Putamen (tissue), 1 donor: ENCODE data around the gene TELO2.

Experiments
- DNase-seq: peaks from one replicate; pipeline ENCODE4 v3.0.0-alpha.2; 2016; ENCODE audit warnings: low spot score

The TELO2 gene

GRCh38 chr16:1556254-1556653 is 63.1 kb downstream of the TELO2 start:
- DNase-seq = no peak

- DNase-seq = no peak
Measured at GRCh38 chr16:1557074-1557473, 63.9 kb downstream of the TELO2 start.

GRCh38 chr16:1557576-1557975 is 64.4 kb downstream of the TELO2 start:
- no peak for DNase-seq

DNA sequence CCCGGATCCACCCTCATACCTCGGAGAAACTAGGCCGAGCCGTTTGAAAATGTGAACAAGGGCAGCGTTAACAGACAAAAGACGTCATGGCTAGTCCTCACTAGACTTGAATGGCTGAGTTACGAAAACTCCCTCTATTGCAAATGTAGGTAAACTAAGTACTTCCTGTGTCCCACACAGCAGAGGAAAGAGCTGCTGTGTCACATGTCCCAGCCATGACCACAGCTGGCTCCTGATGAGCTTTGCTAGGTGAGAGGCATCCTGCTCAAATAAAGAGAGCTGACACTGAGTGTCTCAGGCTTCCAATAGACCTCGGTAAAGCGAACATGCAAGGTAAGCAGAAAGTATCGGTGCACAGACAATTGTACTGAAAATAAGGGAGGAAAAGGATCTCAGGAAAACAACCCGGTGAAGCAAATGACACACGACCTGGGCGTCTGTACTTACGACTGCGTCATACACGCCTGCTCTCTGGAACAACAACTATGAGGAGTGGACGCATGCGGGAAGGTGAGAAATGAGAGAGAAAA is 66.4 kb downstream of the TELO2 start:
- no peak for DNase-seq
